ENCODE measurements around the gene MET. TPM values are rescaled to one million over a fixed set of nuclear protein-coding genes. Genes with fewer than 3 reads are reported as not detected.

Gene MET
- total and polyA plus RNA-seq, 2 donors (not counting 3 experiments of a cell fraction or from before 2014, with no cell fraction given), result 21.1 to 44.5 TPM

DNA sequence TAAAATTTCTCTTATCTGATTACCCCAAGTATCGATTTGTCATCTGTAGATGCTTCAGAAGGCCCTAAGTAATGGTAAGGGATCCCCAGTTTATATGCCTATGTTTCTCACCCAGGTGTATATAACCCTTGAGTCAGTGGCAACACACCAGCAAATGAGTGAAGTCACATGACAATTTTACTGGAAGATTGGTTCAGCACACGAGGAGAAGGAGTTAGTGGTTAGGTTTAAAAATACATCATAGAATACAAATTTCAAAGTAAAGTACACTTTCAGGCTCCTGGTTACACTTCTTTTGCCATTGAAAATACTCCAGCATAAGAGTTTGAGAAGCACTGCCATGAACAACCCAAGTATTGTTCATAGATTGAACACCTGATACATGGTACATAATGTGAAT, 160.7 kb downstream of the MET start:
- Histone ChIP-seq H3K9me1 (replicated peaks; ENCODE audit: control insufficient read depth, extremely low read depth, insufficient read depth, low read length) (no peaks in the 10 kb centered on the region), H3K36me3 (ENCODE audit: control insufficient read depth in 2 of 2, extremely low read depth in 1 of 2, insufficient read depth in 2 of 2, low read length in 2 of 2) (no peaks in the 10 kb centered on the region), H3K9ac (replicated peaks; ENCODE audit: extremely low read depth, insufficient read depth, low read length) (no peak overlapping the region), H3K4me2 (ENCODE audit: insufficient read depth, low read length) (no peak overlapping the region), H4K20me1 (replicated peaks; ENCODE audit: control insufficient read depth, extremely low read depth, insufficient read depth, low read length) (no peaks in the 10 kb centered on the region), H3K27ac (ENCODE audit: insufficient read depth, low read depth, low read length) (no peak overlapping the region), H3K9me3 (replicated peaks; ENCODE audit: control insufficient read depth, insufficient read depth, low read length) (no peaks in the 10 kb centered on the region), H2AFZ (ENCODE audit: low read depth, low read length) (no peak overlapping the region), H3K4me1 (ENCODE audit: control insufficient read depth, extremely low read depth, insufficient read depth, low read length) (no peaks in the 10 kb centered on the region), H3K4me3 (replicated peaks in 1 of 3; ENCODE audit: insufficient read depth in 1 of 3, low read depth in 1 of 3, low read length in 3 of 3) (no peak overlapping the region), H3K27me3 (ENCODE audit: control insufficient read depth in 2 of 2, insufficient read depth in 2 of 2, low read length in 2 of 2) (no peaks in the 10 kb centered on the region), H3K79me2 (ENCODE audit: control insufficient read depth, insufficient read depth, low read length) (no peaks in the 10 kb centered on the region)
- no TSS peak for BruUV-seq (replicated peaks)
- ChIA-PET CTCF (interaction anchor here (1.2 kb wide), 1 partner anchor 10 kb away, joined by 3 read pairs; no protein-coding TSS in a partner anchor), POLR2A (no interaction called here)
- no peak for DNase-seq (ENCODE audit: low read depth, low spot score)
- FAIRE-seq, result no peak
- no peak for TF ChIP-seq MYC (IDR thresholded peaks at IDR 0.05; ENCODE audit: low read depth, low read length)
- TF ChIP-seq CTCF (IDR thresholded peaks at IDR 0.05; ENCODE audit: extremely low read depth in 1 of 2, insufficient read depth in 1 of 2, low read depth in 1 of 2, low read length in 2 of 2), result no peak
- no peak for TF ChIP-seq JUN (IDR thresholded peaks at IDR 0.05; ENCODE audit: borderline replicate concordance, insufficient read depth, insufficient read length, low read depth)
- no peak for TF ChIP-seq GATA2 (IDR thresholded peaks at IDR 0.05; ENCODE audit: insufficient read depth, insufficient read length, low read depth, low read length)
- no peak for TF ChIP-seq EZH2 (IDR thresholded peaks at IDR 0.05; ENCODE audit: borderline replicate concordance, low read depth, low read length, severe bottlenecking)
- TF ChIP-seq, protein P1, sequence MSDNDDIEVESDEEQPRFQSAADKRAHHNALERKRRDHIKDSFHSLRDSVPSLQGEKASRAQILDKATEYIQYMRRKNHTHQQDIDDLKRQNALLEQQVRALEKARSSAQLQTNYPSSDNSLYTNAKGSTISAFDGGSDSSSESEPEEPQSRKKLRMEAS (IDR thresholded peaks at IDR 0.05; ENCODE audit: insufficient read depth, insufficient read length), result no peak
- no peak for TF ChIP-seq FOS (IDR thresholded peaks at IDR 0.05; ENCODE audit: borderline replicate concordance, insufficient read depth, low read length)
- TF ChIP-seq POLR2A (IDR thresholded peaks at IDR 0.05; ENCODE audit: low read depth, low read length), result no peak
- TF ChIP-seq POLR2AphosphoS5 (IDR thresholded peaks at IDR 0.05; ENCODE audit: insufficient read depth, low read depth, low read length), result no peak
- intact Hi-C loops (cut with micrococcal nuclease) (no loop called here), dilution Hi-C loops (cut with MboI; ENCODE audit: extremely low pct_ligation_motif_present, low sequenced_read_pairs) (no loop called here)

Data from endothelial cell of umbilical vein (primary cell).